ENCODE data around the gene NKPD1. TPM values are rescaled to one million over a fixed set of nuclear protein-coding genes. Genes with fewer than 3 reads are reported as not detected.
"Not testable (repeated sequence)": the region's sequence is repeated elsewhere in the genome, so short reads cannot be mapped to it uniquely, and the experiment has no call there.

Gene NKPD1
- total RNA-seq, 1 experiment from 2014 or later: not detected

- DNase-seq (ENCODE audit: low read depth): no peak
Measured at GRCh38 chr19:45140144-45140503, 20.7 kb downstream of the NKPD1 start.

GRCh38 chr19:45139286-45140143 lies 21.3 kb downstream of the NKPD1 start:
- no peak for DNase-seq (ENCODE audit: low read depth)

- no peak for DNase-seq (ENCODE audit: low read depth)
Measured at GRCh38 chr19:45138303-45138751, 22.5 kb downstream of the NKPD1 start.

- no peak for DNase-seq (ENCODE audit: low read depth)
Measured at GRCh38 chr19:45137179-45137761, 23.5 kb downstream of the NKPD1 start.

GRCh38 chr19:45136507-45137178 lies 24.1 kb downstream of the NKPD1 start:
- no peak for DNase-seq (ENCODE audit: low read depth)

GRCh38 chr19:45135176-45135885 lies 25.5 kb downstream of the NKPD1 start:
- no peak for DNase-seq (ENCODE audit: low read depth)

- no peak for DNase-seq (ENCODE audit: low read depth)
Measured at GRCh38 chr19:45133661-45134060, 27.1 kb downstream of the NKPD1 start.

- peak; percentile 52 for DNase-seq (ENCODE audit: low read depth)
Measured at GRCh38 chr19:45130888-45131615, 29.7 kb downstream of the NKPD1 start.

- no peak for DNase-seq (ENCODE audit: low read depth)
Measured at GRCh38 chr19:45130236-45130635, 30.5 kb downstream of the NKPD1 start.

- no peak for DNase-seq (ENCODE audit: low read depth)
Measured at GRCh38 chr19:45128806-45129205, 32.0 kb downstream of the NKPD1 start.

GRCh38 chr19:45128146-45128545 lies 32.6 kb downstream of the NKPD1 start:
- no peak for DNase-seq (ENCODE audit: low read depth)

GRCh38 chr19:45126654-45127053 lies 34.1 kb downstream of the NKPD1 start:
- DNase-seq (ENCODE audit: low read depth): no peak

GRCh38 chr19:45125975-45126493 lies 34.7 kb downstream of the NKPD1 start:
- DNase-seq (ENCODE audit: low read depth): peak; percentile 59

GRCh38 chr19:45125360-45125759 lies 35.4 kb downstream of the NKPD1 start:
- DNase-seq (ENCODE audit: low read depth): no peak

- no peak for DNase-seq (ENCODE audit: low read depth)
Measured at GRCh38 chr19:45124021-45124420, 36.8 kb downstream of the NKPD1 start.

- no peak for DNase-seq (ENCODE audit: low read depth)
Measured at GRCh38 chr19:45123440-45123850, 37.3 kb downstream of the NKPD1 start.

GRCh38 chr19:45122832-45123231 lies 38.0 kb downstream of the NKPD1 start:
- no peak for DNase-seq (ENCODE audit: low read depth)

- DNase-seq (ENCODE audit: low read depth): no peak
Measured at GRCh38 chr19:45121827-45122345, 38.9 kb downstream of the NKPD1 start.

- no peak for DNase-seq (ENCODE audit: low read depth)
Measured at GRCh38 chr19:45119582-45119981, 41.2 kb downstream of the NKPD1 start.

GRCh38 chr19:45118591-45119355 lies 42.0 kb downstream of the NKPD1 start:
- DNase-seq (ENCODE audit: low read depth): not testable (repeated sequence)
